Hepatocyte (in vitro differentiated cells): ENCODE data around the gene SLAMF7.

Experiments
- EZH2 ChIP-seq: fragments of 200-600 bp; sonication (generic); IDR thresholded peaks from 2 replicates; pipeline ENCODE4 v1.6.1; 2016; ENCODE audit warnings: antibody characterized with exemption, mild to moderate bottlenecking, borderline replicate concordance
- EZH2phosphoT487 ChIP-seq: fragments of 200-600 bp; sonication (generic); IDR thresholded peaks from one replicate; pipeline ENCODE4 v1.6.1; 2018; ENCODE audit warnings: antibody characterized with exemption, mild to moderate bottlenecking, low read depth, moderate library complexity; ENCODE audit not compliant: unreplicated experiment, severe bottlenecking
- TF ChIP-seq, protein P1 (sequence below): fragments of 200-600 bp; sonication (generic); IDR thresholded peaks from 2 replicates; pipeline ENCODE4 v1.5.1; 2016; ENCODE audit warnings: antibody characterized with exemption, mild to moderate bottlenecking; ENCODE audit not compliant: poor library complexity

DNA sequence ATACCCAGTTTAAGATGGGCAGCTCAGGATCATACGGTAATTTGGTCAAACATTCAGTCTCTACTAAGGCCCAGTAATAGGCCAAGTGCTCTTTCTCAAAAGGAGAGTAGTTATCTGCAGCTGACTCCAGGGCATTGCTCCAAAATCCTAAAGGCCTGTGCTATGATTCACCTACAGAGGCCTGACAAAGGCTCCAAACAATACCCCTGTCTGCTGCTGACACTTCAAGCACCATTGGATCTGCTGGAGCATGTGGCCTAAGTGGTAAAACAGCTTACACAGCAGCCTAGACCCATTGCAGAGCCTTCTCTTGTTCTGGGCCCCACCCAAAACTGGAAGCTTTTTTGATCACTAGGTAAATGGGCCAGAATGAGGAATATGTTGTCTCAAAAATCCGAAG, 22.8 kb downstream of the SLAMF7 start:
- TF ChIP-seq, protein P1, sequence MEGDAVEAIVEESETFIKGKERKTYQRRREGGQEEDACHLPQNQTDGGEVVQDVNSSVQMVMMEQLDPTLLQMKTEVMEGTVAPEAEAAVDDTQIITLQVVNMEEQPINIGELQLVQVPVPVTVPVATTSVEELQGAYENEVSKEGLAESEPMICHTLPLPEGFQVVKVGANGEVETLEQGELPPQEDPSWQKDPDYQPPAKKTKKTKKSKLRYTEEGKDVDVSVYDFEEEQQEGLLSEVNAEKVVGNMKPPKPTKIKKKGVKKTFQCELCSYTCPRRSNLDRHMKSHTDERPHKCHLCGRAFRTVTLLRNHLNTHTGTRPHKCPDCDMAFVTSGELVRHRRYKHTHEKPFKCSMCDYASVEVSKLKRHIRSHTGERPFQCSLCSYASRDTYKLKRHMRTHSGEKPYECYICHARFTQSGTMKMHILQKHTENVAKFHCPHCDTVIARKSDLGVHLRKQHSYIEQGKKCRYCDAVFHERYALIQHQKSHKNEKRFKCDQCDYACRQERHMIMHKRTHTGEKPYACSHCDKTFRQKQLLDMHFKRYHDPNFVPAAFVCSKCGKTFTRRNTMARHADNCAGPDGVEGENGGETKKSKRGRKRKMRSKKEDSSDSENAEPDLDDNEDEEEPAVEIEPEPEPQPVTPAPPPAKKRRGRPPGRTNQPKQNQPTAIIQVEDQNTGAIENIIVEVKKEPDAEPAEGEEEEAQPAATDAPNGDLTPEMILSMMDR, result no peak
- no peak for TF ChIP-seq EZH2
- no peak for TF ChIP-seq EZH2phosphoT487
